Mammary epithelial cell (primary cell): ENCODE results near the gene DSTN.

Experiments used
- CTCF ChIP-seq, 2 donors: IDR thresholded peaks in 1 of 2; conservative IDR thresholded peaks in 1 of 2; 2 replicates each; pipeline ENCODE4 v1.5.1; 2011 to 2012; ENCODE audit warnings: inconsistent platforms in 2 of 2, low read length in 2 of 2, mild to moderate bottlenecking in 2 of 2, control low read depth in 1 of 2, low read depth in 1 of 2; ENCODE audit not compliant: insufficient read depth in 1 of 2; ENCODE audit errors: extremely low read depth in 1 of 2
- EZH2 ChIP-seq: IDR thresholded peaks from 2 replicates; pipeline ENCODE4 v1.6.1; 2012; ENCODE audit warnings: low read length, inconsistent platforms, borderline replicate concordance

- TF ChIP-seq CTCF (conservative IDR thresholded peaks at IDR 0.05 in 1 of 2, IDR thresholded peaks at IDR 0.05 in 1 of 2; ENCODE audit: extremely low read depth in 1 of 2, insufficient read depth in 1 of 2, low read depth in 1 of 2, low read length in 2 of 2) (no peak), EZH2 (no peak)
These were observed 56.5 kb downstream of the DSTN start for GRCh38 chr20:17626217-17627007.
